ENCODE results near the gene VPS41.

The VPS41 gene

GRCh38 chr7:38675494-38676106, 233.4 kb downstream of the VPS41 start:
- no peaks in the 10 kb centered on the region for H3K27me3 ChIP-seq (ENCODE audit: insufficient read depth, low read length)
- H3K36me3 ChIP-seq (ENCODE audit: insufficient read depth, low read length) = no peaks in the 10 kb centered on the region
- no peak overlapping the region for H2AFZ ChIP-seq (ENCODE audit: low read depth, low read length)
- no peaks in the 10 kb centered on the region for H3K9me3 ChIP-seq (ENCODE audit: low read length)
- H3K4me3 ChIP-seq (ENCODE audit: low read length) = no peak overlapping the region
- H3K4me1 ChIP-seq (ENCODE audit: insufficient read depth, low read length) = no peaks in the 10 kb centered on the region

- Histone ChIP-seq H3K36me3 (ENCODE audit: insufficient read depth, low read length) (no peaks in the 10 kb centered on the region), H3K4me1 (ENCODE audit: insufficient read depth, low read length) (no peaks in the 10 kb centered on the region), H2AFZ (ENCODE audit: low read depth, low read length) (no peak overlapping the region), H3K9me3 (ENCODE audit: low read length) (no peaks in the 10 kb centered on the region), H3K4me3 (ENCODE audit: low read length) (no peak overlapping the region), H3K27me3 (ENCODE audit: insufficient read depth, low read length) (no peaks in the 10 kb centered on the region)
Observed at GRCh38 chr7:38674513-38674912, 234.5 kb downstream of the VPS41 start.

DNA sequence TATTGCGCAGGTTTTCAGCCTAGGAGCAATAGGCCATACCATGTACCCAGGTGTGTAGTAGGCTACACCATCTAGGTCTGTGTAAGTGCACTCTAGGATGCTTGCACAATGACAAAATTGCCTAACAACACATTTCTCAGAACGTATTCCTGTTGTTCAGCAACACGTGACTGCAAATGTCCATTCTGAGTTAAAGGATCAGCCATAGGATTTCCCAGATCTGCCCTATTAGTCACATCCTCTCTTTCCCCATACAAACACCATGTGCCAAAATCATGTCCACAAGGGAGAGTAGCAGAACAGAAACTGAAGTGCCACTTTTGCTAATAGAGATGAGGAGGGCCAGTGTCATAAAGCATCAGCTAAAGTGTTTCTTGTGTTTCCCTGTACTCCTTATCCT, 235.2 kb downstream of the VPS41 start:
- H3K4me1 ChIP-seq (ENCODE audit: insufficient read depth, low read length) = no peaks in the 10 kb centered on the region
- H3K4me3 ChIP-seq (ENCODE audit: low read length) = no peak overlapping the region
- H3K36me3 ChIP-seq (ENCODE audit: insufficient read depth, low read length) = no peaks in the 10 kb centered on the region
- H2AFZ ChIP-seq (ENCODE audit: low read depth, low read length) = no peak overlapping the region
- no peaks in the 10 kb centered on the region for H3K27me3 ChIP-seq (ENCODE audit: insufficient read depth, low read length)
- no peaks in the 10 kb centered on the region for H3K9me3 ChIP-seq (ENCODE audit: low read length)

Measured in neuron (in vitro differentiated cells).